Measurements from ENCODE around the gene JADE2.

The JADE2 gene

GRCh38 chr5:134530301-134531077 is 5.0 kb downstream of the JADE2 start:
- no peaks in the 10 kb centered on the region for H3K79me1 ChIP-seq (ENCODE audit: low read depth, low read length)
- no peak overlapping the region for H3K4ac ChIP-seq (ENCODE audit: low read length)
- no peak overlapping the region for H3K4me3 ChIP-seq (ENCODE audit: low read length in 2 of 2)
- H3K36me3 ChIP-seq (replicated peaks in 1 of 2; ENCODE audit: control insufficient read depth in 2 of 2, insufficient read depth in 2 of 2, low read length in 2 of 2) = no peaks in the 10 kb centered on the region
- H3K4me1 ChIP-seq (ENCODE audit: control insufficient read depth in 2 of 2, insufficient read depth in 1 of 2, low read depth in 1 of 2, low read length in 2 of 2) = peaks cover 7 to 21% of the 10 kb centered on the region in 2 donors
- H3K18ac ChIP-seq (ENCODE audit: low read length) = no peak overlapping the region
- no peaks in the 10 kb centered on the region for H3K9me3 ChIP-seq (replicated peaks in 1 of 2; ENCODE audit: control insufficient read depth in 2 of 2, insufficient read depth in 1 of 2, low read depth in 1 of 2, low read length in 2 of 2)
- no CpG with 5 or more reads among the region's 8 CpGs for WGBS, 2 donors (ENCODE audit: extremely low coverage in 2 of 2, insufficient read length in 2 of 2, insufficient replicate concordance in 1 of 2)
- H2AFZ ChIP-seq (ENCODE audit: low read length) = peak overlapping the region; percentile 56
- no peak overlapping the region for H2BK120ac ChIP-seq (ENCODE audit: low read depth, low read length)
- no peak overlapping the region for H3K27ac ChIP-seq (replicated peaks; ENCODE audit: low read length)
- no peak for DNase-seq (ENCODE audit: low spot score)
- no peak overlapping the region for H2BK5ac ChIP-seq (ENCODE audit: low read length)
- no peak overlapping the region for H3K23ac ChIP-seq (ENCODE audit: low read depth, low read length, poor library complexity)
- H4K91ac ChIP-seq (ENCODE audit: low read depth, low read length, poor library complexity) = no peak overlapping the region
- H4K8ac ChIP-seq (ENCODE audit: low read depth, low read length) = no peak overlapping the region
- no peak overlapping the region for H3K14ac ChIP-seq (ENCODE audit: low read length)
- no peak overlapping the region for H3K4me2 ChIP-seq (ENCODE audit: insufficient read depth, low read length, poor library complexity, severe bottlenecking)
- no peak overlapping the region for H3K9ac ChIP-seq (ENCODE audit: low read depth, low read length, poor library complexity)
- H2BK12ac ChIP-seq (ENCODE audit: low read length) = no peak overlapping the region
- peaks cover 0 to 38% (median 4%) of the 10 kb centered on the region in 3 experiments for H3K27me3 ChIP-seq (ENCODE audit: control insufficient read depth in 3 of 3, insufficient read depth in 3 of 3, low read depth in 1 of 3, low read length in 3 of 3)
- H2AK5ac ChIP-seq (ENCODE audit: low read depth, low read length) = no peak overlapping the region
- no peak overlapping the region for H2BK15ac ChIP-seq (ENCODE audit: low read length)

DNA sequence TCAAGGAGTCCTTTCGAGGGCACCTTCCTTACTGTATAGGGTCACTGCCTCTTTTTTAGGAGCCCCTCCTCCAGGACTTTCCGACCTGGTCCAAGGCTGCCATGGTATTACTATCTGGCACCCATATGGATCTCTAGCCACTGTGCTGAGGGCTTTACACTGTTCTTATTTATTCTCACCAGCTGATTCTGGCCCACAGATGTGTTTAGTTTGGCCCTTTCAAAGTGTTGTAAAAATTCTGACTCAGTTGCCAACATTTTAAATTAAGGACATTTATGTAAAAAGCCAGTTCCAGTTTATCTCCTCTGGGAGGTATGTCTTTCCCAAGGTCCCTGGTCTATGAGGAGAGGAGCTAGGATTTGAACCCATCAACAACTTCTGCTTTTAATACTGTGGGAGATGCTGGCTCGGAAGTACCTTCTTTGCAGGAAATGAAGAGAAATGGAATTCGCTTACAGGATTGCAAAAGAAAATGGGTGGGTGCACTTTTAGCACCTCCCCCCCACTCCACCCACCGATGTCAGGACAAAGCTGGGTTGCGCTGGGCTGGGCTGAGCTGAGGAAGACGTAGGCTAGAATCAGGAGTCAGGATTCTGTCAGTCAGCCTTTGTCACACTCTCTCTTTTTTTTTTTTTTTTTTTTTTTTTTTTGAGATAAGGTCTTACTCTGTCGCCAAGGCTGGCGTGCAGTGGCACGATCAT is 7.8 kb downstream of the JADE2 start:
- Histone ChIP-seq H2BK15ac (ENCODE audit: low read length) (no peak overlapping the region), H2AK5ac (ENCODE audit: low read depth, low read length) (no peak overlapping the region), H3K79me1 (ENCODE audit: low read depth, low read length) (no peaks in the 10 kb centered on the region), H3K36me3 (replicated peaks in 1 of 2; ENCODE audit: control insufficient read depth in 2 of 2, insufficient read depth in 2 of 2, low read length in 2 of 2) (no peaks in the 10 kb centered on the region), H3K4me2 (ENCODE audit: insufficient read depth, low read length, poor library complexity, severe bottlenecking) (no peak overlapping the region), H3K23ac (ENCODE audit: low read depth, low read length, poor library complexity) (no peak overlapping the region), H3K14ac (ENCODE audit: low read length) (no peak overlapping the region), H2AFZ (ENCODE audit: low read length) (no peak overlapping the region), H2BK120ac (ENCODE audit: low read depth, low read length) (no peak overlapping the region), H3K27me3 (ENCODE audit: control insufficient read depth in 3 of 3, insufficient read depth in 3 of 3, low read depth in 1 of 3, low read length in 3 of 3) (peaks cover 0 to 38% (median 0%) of the 10 kb centered on the region in 3 experiments), H3K4me3 (ENCODE audit: low read length in 2 of 2) (no peak overlapping the region), H2BK5ac (ENCODE audit: low read length) (no peak overlapping the region), H3K4ac (ENCODE audit: low read length) (no peak overlapping the region), H3K18ac (ENCODE audit: low read length) (no peak overlapping the region), H3K4me1 (ENCODE audit: control insufficient read depth in 2 of 2, insufficient read depth in 1 of 2, low read depth in 1 of 2, low read length in 2 of 2) (peaks cover 5 to 14% of the 10 kb centered on the region in 2 donors), H3K9me3 (replicated peaks in 1 of 2; ENCODE audit: control insufficient read depth in 2 of 2, insufficient read depth in 1 of 2, low read depth in 1 of 2, low read length in 2 of 2) (no peaks in the 10 kb centered on the region), H4K91ac (ENCODE audit: low read depth, low read length, poor library complexity) (no peak overlapping the region), H2BK12ac (ENCODE audit: low read length) (no peak overlapping the region), H4K8ac (ENCODE audit: low read depth, low read length) (no peak overlapping the region), H3K27ac (replicated peaks; ENCODE audit: low read length) (no peak overlapping the region), H3K9ac (ENCODE audit: low read depth, low read length, poor library complexity) (no peak overlapping the region)
- no CpG with 5 or more reads among the region's 10 CpGs for WGBS, 2 donors (ENCODE audit: extremely low coverage in 2 of 2, insufficient read length in 2 of 2, insufficient replicate concordance in 1 of 2)
- DNase-seq (ENCODE audit: low spot score) = no peak

DNA sequence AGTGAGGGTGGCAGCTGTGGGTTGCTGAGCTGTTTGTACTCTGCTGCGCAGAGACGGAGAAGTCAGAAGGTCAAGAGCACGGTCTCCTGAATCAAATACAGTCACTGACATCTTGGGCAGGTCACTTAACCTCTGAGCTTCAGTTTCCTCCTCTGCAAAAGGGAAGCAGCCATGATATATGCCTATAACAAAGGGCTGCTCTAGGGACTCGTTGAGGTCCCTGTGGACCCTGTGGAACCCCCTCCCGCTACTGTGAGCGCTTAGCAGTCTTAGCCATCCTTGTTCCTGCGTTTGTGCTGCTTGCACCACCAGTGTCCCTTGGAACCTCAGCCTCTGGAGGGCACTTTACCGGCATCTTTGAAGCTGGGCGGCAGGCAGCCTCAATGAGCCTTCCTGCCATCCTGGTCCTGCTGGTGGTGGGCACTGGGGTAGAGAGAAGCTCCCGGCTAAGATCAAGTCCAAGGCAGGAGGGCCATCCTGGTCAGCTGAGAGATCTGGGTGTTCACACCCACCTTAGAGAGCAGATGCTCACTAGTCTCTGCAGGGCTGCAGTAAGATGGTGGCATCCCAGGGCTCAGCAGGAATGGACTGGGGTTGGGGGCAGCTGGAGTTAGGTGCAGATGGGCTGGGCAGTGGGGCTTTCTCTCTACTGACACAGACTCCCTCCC is 8.7 kb downstream of the JADE2 start:
- H3K4me2 ChIP-seq (ENCODE audit: insufficient read depth, low read length, poor library complexity, severe bottlenecking) = no peak overlapping the region
- H2BK12ac ChIP-seq (ENCODE audit: low read length) = no peak overlapping the region
- H3K27me3 ChIP-seq (ENCODE audit: control insufficient read depth in 3 of 3, insufficient read depth in 3 of 3, low read depth in 1 of 3, low read length in 3 of 3) = peaks cover 0 to 30% (median 0%) of the 10 kb centered on the region in 3 experiments
- H3K79me1 ChIP-seq (ENCODE audit: low read depth, low read length) = no peaks in the 10 kb centered on the region
- peaks cover 5 to 14% of the 10 kb centered on the region in 2 donors for H3K4me1 ChIP-seq (ENCODE audit: control insufficient read depth in 2 of 2, insufficient read depth in 1 of 2, low read depth in 1 of 2, low read length in 2 of 2)
- peak overlapping the region; percentile 31 for H2BK15ac ChIP-seq (ENCODE audit: low read length)
- H3K18ac ChIP-seq (ENCODE audit: low read length) = peak overlapping the region; percentile 77
- no peak overlapping the region for H3K4me3 ChIP-seq (ENCODE audit: low read length in 2 of 2)
- peak overlapping the region; percentile 37 for H3K23ac ChIP-seq (ENCODE audit: low read depth, low read length, poor library complexity)
- H2BK5ac ChIP-seq (ENCODE audit: low read length) = no peak overlapping the region
- no peaks in the 10 kb centered on the region for H3K9me3 ChIP-seq (replicated peaks in 1 of 2; ENCODE audit: control insufficient read depth in 2 of 2, insufficient read depth in 1 of 2, low read depth in 1 of 2, low read length in 2 of 2)
- no peak overlapping the region for H3K4ac ChIP-seq (ENCODE audit: low read length)
- DNase-seq (ENCODE audit: low spot score) = no peak
- peak overlapping the region; percentile 7 for H2AK5ac ChIP-seq (ENCODE audit: low read depth, low read length)
- WGBS, 2 donors (ENCODE audit: extremely low coverage in 2 of 2, insufficient read length in 2 of 2, insufficient replicate concordance in 1 of 2) = no CpG with 5 or more reads among the region's 10 CpGs
- no peak overlapping the region for H2AFZ ChIP-seq (ENCODE audit: low read length)
- H4K91ac ChIP-seq (ENCODE audit: low read depth, low read length, poor library complexity) = no peak overlapping the region
- no peaks in the 10 kb centered on the region for H3K36me3 ChIP-seq (replicated peaks in 1 of 2; ENCODE audit: control insufficient read depth in 2 of 2, insufficient read depth in 2 of 2, low read length in 2 of 2)
- H3K14ac ChIP-seq (ENCODE audit: low read length) = no peak overlapping the region
- H3K9ac ChIP-seq (ENCODE audit: low read depth, low read length, poor library complexity) = peak overlapping the region; percentile 73
- H4K8ac ChIP-seq (ENCODE audit: low read depth, low read length) = no peak overlapping the region
- H3K27ac ChIP-seq (replicated peaks; ENCODE audit: low read length) = no peak overlapping the region
- H2BK120ac ChIP-seq (ENCODE audit: low read depth, low read length) = no peak overlapping the region

GRCh38 chr5:134534726-134535110 is 9.2 kb downstream of the JADE2 start:
- no peak overlapping the region for H3K27ac ChIP-seq (replicated peaks; ENCODE audit: low read length)
- H2AK5ac ChIP-seq (ENCODE audit: low read depth, low read length) = peak overlapping the region; percentile 7
- peak overlapping the region; percentile 37 for H3K23ac ChIP-seq (ENCODE audit: low read depth, low read length, poor library complexity)
- no peaks in the 10 kb centered on the region for H3K9me3 ChIP-seq (replicated peaks in 1 of 2; ENCODE audit: control insufficient read depth in 2 of 2, insufficient read depth in 1 of 2, low read depth in 1 of 2, low read length in 2 of 2)
- DNase-seq (ENCODE audit: low spot score) = no peak
- H3K9ac ChIP-seq (ENCODE audit: low read depth, low read length, poor library complexity) = peak overlapping the region; percentile 73
- H2BK120ac ChIP-seq (ENCODE audit: low read depth, low read length) = no peak overlapping the region
- H3K4me1 ChIP-seq (ENCODE audit: control insufficient read depth in 2 of 2, insufficient read depth in 1 of 2, low read depth in 1 of 2, low read length in 2 of 2) = peaks cover 9 to 14% of the 10 kb centered on the region in 2 donors
- H2AFZ ChIP-seq (ENCODE audit: low read length) = no peak overlapping the region
- no peak overlapping the region for H3K14ac ChIP-seq (ENCODE audit: low read length)
- no peak overlapping the region for H4K91ac ChIP-seq (ENCODE audit: low read depth, low read length, poor library complexity)
- no peak overlapping the region for H2BK15ac ChIP-seq (ENCODE audit: low read length)
- H3K79me1 ChIP-seq (ENCODE audit: low read depth, low read length) = no peaks in the 10 kb centered on the region
- peaks cover 0 to 24% (median 0%) of the 10 kb centered on the region in 3 experiments for H3K27me3 ChIP-seq (ENCODE audit: control insufficient read depth in 3 of 3, insufficient read depth in 3 of 3, low read depth in 1 of 3, low read length in 3 of 3)
- no peak overlapping the region for H2BK5ac ChIP-seq (ENCODE audit: low read length)
- H3K4me3 ChIP-seq (ENCODE audit: low read length in 2 of 2) = no peak overlapping the region
- H3K4ac ChIP-seq (ENCODE audit: low read length) = no peak overlapping the region
- H3K4me2 ChIP-seq (ENCODE audit: insufficient read depth, low read length, poor library complexity, severe bottlenecking) = no peak overlapping the region
- no CpG with 5 or more reads among the region's 5 CpGs for WGBS, 2 donors (ENCODE audit: extremely low coverage in 2 of 2, insufficient read length in 2 of 2, insufficient replicate concordance in 1 of 2)
- H3K36me3 ChIP-seq (replicated peaks in 1 of 2; ENCODE audit: control insufficient read depth in 2 of 2, insufficient read depth in 2 of 2, low read length in 2 of 2) = no peaks in the 10 kb centered on the region
- H3K18ac ChIP-seq (ENCODE audit: low read length) = no peak overlapping the region
- H4K8ac ChIP-seq (ENCODE audit: low read depth, low read length) = no peak overlapping the region
- no peak overlapping the region for H2BK12ac ChIP-seq (ENCODE audit: low read length)

Data from neuronal stem cell (in vitro differentiated cells).